SK-N-SH treated with all-trans-retinoic acid at 6 μM for 48 hours (cell line): ENCODE results near the gene PDCL3.

Experiments
- ARNTL ChIP-seq: fragments of 450-650 bp; formaldehyde crosslinking; IDR thresholded peaks from 2 replicates; pipeline ENCODE4 v1.5.0; 2020; ENCODE audit warnings: low read depth, mild to moderate bottlenecking, moderate library complexity, borderline replicate concordance
- ESRRG ChIP-seq: fragments of 250-450 bp; sonication (Bioruptor Pico); IDR thresholded peaks from 2 replicates; pipeline ENCODE4 v1.6.1; 2021; ENCODE audit warnings: mild to moderate bottlenecking
- GLIS3 ChIP-seq: fragments of 250-450 bp; sonication (Bioruptor Pico); IDR thresholded peaks from 2 replicates; pipeline ENCODE4 v1.5.0; 2020; ENCODE audit warnings: mild to moderate bottlenecking, moderate library complexity
- PPARA ChIP-seq: fragments of 250-450 bp; sonication (Bioruptor Pico); IDR thresholded peaks from 2 replicates; pipeline ENCODE4 v1.5.0; 2020; ENCODE audit warnings: mild to moderate bottlenecking, borderline replicate concordance
- RARB ChIP-seq: fragments of 250-450 bp; sonication (Bioruptor Pico); IDR thresholded peaks from 2 replicates; pipeline ENCODE4 v1.8.0; 2021; ENCODE audit warnings: mild to moderate bottlenecking, moderate library complexity
- SNAI2 ChIP-seq: fragments of 250-450 bp; sonication (Bioruptor Pico); IDR thresholded peaks from 2 replicates; pipeline ENCODE4 v1.5.0; 2020; ENCODE audit warnings: mild to moderate bottlenecking, moderate library complexity
- ZFP3 ChIP-seq: fragments of 250-450 bp; sonication (Bioruptor Pico); IDR thresholded peaks from 2 replicates; pipeline ENCODE4 v1.5.0; 2020; ENCODE audit warnings: mild to moderate bottlenecking, moderate library complexity
- ZFP30 ChIP-seq: fragments of 450-650 bp; formaldehyde crosslinking; IDR thresholded peaks from 2 replicates; pipeline ENCODE4 v1.5.0; 2022; ENCODE audit warnings: mild to moderate bottlenecking, moderate library complexity
- ZNF565 ChIP-seq: fragments of 450-650 bp; formaldehyde crosslinking; conservative IDR thresholded peaks from 2 replicates; pipeline ENCODE4 v1.5.0; 2020; ENCODE audit warnings: low read depth, mild to moderate bottlenecking, moderate library complexity
- ZNF70 ChIP-seq: fragments of 450-650 bp; formaldehyde crosslinking; IDR thresholded peaks from 2 replicates; pipeline ENCODE4 v1.5.0; 2020; ENCODE audit warnings: mild to moderate bottlenecking, moderate library complexity
- ZNF8 ChIP-seq: fragments of 450-650 bp; formaldehyde crosslinking; IDR thresholded peaks from 2 replicates; pipeline ENCODE4 v1.5.0; 2020; ENCODE audit warnings: mild to moderate bottlenecking, moderate library complexity
- TF ChIP-seq, protein P1 (sequence below): fragments of 250-450 bp; sonication (Bioruptor Pico); IDR thresholded peaks from 2 replicates; pipeline ENCODE4 v1.8.0; 2020; ENCODE audit warnings: mild to moderate bottlenecking, moderate library complexity, borderline replicate concordance
- TF ChIP-seq, protein P2 (sequence below): fragments of 250-450 bp; sonication (Bioruptor Pico); IDR thresholded peaks from 2 replicates; pipeline ENCODE4 v1.5.1; 2020; ENCODE audit warnings: low read depth, mild to moderate bottlenecking, moderate library complexity

DNA sequence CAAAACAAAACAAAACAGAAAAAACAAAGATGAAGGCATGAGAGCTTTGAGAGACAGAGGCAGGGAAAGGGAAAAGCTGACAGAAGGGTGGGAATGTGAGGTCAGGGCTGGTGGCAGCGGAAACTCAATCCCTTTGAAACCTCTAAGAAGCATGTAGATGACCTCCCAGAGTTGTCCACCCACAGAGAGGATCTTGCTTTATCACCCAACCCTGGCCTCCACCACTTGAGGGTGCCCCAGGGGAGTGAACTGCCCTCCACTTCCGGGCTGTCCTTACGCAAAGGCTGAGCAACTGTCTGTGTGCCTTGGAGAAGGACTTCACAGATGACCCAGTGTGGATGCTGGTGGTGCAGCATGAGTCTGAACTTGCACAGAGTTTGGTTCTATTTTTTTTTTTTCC lies 26.7 kb downstream of the PDCL3 start:
- TF ChIP-seq ZNF565 (CRISPR knock-in tag) (no peak), SNAI2 (CRISPR knock-in tag) (no peak), ZFP3 (CRISPR knock-in tag) (no peak), ARNTL (CRISPR knock-in tag) (no peak), RARB (no peak), ZFP30 (CRISPR knock-in tag) (no peak), ZNF8 (CRISPR knock-in tag) (no peak), ZNF70 (CRISPR knock-in tag) (no peak), GLIS3 (CRISPR knock-in tag) (no peak), PPARA (CRISPR knock-in tag) (no peak), ESRRG (CRISPR knock-in tag) (no peak)
- TF ChIP-seq, protein P1, sequence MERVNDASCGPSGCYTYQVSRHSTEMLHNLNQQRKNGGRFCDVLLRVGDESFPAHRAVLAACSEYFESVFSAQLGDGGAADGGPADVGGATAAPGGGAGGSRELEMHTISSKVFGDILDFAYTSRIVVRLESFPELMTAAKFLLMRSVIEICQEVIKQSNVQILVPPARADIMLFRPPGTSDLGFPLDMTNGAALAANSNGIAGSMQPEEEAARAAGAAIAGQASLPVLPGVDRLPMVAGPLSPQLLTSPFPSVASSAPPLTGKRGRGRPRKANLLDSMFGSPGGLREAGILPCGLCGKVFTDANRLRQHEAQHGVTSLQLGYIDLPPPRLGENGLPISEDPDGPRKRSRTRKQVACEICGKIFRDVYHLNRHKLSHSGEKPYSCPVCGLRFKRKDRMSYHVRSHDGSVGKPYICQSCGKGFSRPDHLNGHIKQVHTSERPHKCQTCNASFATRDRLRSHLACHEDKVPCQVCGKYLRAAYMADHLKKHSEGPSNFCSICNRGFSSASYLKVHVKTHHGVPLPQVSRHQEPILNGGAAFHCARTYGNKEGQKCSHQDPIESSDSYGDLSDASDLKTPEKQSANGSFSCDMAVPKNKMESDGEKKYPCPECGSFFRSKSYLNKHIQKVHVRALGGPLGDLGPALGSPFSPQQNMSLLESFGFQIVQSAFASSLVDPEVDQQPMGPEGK (CRISPR knock-in tag) = no peak
- TF ChIP-seq, protein P2, sequence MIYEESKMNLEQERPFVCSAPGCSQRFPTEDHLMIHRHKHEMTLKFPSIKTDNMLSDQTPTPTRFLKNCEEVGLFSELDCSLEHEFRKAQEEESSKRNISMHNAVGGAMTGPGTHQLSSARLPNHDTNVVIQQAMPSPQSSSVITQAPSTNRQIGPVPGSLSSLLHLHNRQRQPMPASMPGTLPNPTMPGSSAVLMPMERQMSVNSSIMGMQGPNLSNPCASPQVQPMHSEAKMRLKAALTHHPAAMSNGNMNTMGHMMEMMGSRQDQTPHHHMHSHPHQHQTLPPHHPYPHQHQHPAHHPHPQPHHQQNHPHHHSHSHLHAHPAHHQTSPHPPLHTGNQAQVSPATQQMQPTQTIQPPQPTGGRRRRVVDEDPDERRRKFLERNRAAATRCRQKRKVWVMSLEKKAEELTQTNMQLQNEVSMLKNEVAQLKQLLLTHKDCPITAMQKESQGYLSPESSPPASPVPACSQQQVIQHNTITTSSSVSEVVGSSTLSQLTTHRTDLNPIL (CRISPR knock-in tag) = no peak
